Thoracic aorta (tissue), 2 donors: ENCODE results near the gene AP2A1. TPM values are rescaled to one million over a fixed set of nuclear protein-coding genes. Genes with fewer than 3 reads are reported as not detected.

Experiments used
- ATAC-seq: fragments of 150-250 bp; one replicate; pipeline ENCODE4 v1.8.0; 2017; ENCODE audit warnings: low read depth; ENCODE audit not compliant: insufficient number of reproducible peaks, low FRiP score
- DNase-seq: peaks from one replicate; pipeline ENCODE4 v3.0.0-alpha.2; 2020; ENCODE audit warnings: low spot score
- H3K27ac ChIP-seq, 2 donors: fragments of 200-600 bp; sonication (generic); 1 replicate in 1 of 2; 2 replicates in 1 of 2; pipeline ENCODE4 v1.5.1; 2016; ENCODE audit warnings: mild to moderate bottlenecking in 2 of 2, moderate library complexity in 2 of 2
- H3K27me3 ChIP-seq: fragments of 200-600 bp; sonication (generic); replicated peaks from 2 replicates; pipeline ENCODE4 v1.6.0; 2016; ENCODE audit warnings: mild to moderate bottlenecking; ENCODE audit not compliant: insufficient read depth
- H3K36me3 ChIP-seq: fragments of 200-600 bp; sonication (generic); one replicate; pipeline ENCODE4 v1.5.1; 2016
- H3K4me1 ChIP-seq, 2 donors: fragments of 200-600 bp; sonication (generic); 1 replicate in 1 of 2; 2 replicates in 1 of 2; pipeline versions ENCODE4 v1.5.1 to v1.6.0; 2016; ENCODE audit warnings: low read depth in 2 of 2, mild to moderate bottlenecking in 1 of 2; ENCODE audit not compliant: control insufficient read depth in 1 of 2
- H3K4me3 ChIP-seq: fragments of 200-600 bp; sonication (generic); 2 replicates; pipeline ENCODE4 v1.5.1; 2016; ENCODE audit warnings: mild to moderate bottlenecking
- H3K9me3 ChIP-seq: fragments of 200-600 bp; sonication (generic); 2 replicates; pipeline ENCODE4 v1.5.1; 2016
- CTCF ChIP-seq: fragments of 200-600 bp; sonication (generic); IDR thresholded peaks from one replicate; pipeline ENCODE4 v1.5.1; 2019; ENCODE audit warnings: antibody characterized with exemption
- total RNA-seq, 2 donors: library from RNA; depleted of rRNA; stranded (reverse); fragments of >200 nt; gene quantifications; one replicate each; pipeline versions ENCODE4 v1.1.0 to v1.2.3, GENCODE V29; 2016

The AP2A1 gene
- total RNA-seq, 2 donors from 2014 or later, result 81.1 to 89.7 TPM

- Histone ChIP-seq H3K27me3 (no peaks in the 10 kb centered on the region), H3K27ac (no peak overlapping the region), H3K4me3 (no peak overlapping the region), H3K4me1 (no peaks in the 10 kb centered on the region), H3K9me3 (no peaks in the 10 kb centered on the region), H3K36me3 (no peaks in the 10 kb centered on the region)
- DNase-seq, result no peak
- ATAC-seq, result no peak
- no peak for TF ChIP-seq CTCF
These were observed 28.5 kb upstream of the AP2A1 start for GRCh38 chr19:49738268-49738667.

- no peak for TF ChIP-seq CTCF
- Histone ChIP-seq H3K27me3 (no peaks in the 10 kb centered on the region), H3K4me3 (no peak overlapping the region), H3K9me3 (no peaks in the 10 kb centered on the region), H3K36me3 (no peaks in the 10 kb centered on the region), H3K4me1 (no peaks in the 10 kb centered on the region), H3K27ac (no peak overlapping the region)
- DNase-seq (no peak), ATAC-seq (no peak)
These were observed 27.7 kb upstream of the AP2A1 start for GRCh38 chr19:49739098-49739497.

GRCh38 chr19:49739933-49740332, 26.9 kb upstream of the AP2A1 start:
- no peak for TF ChIP-seq CTCF

GRCh38 chr19:49741210-49741844, 25.5 kb upstream of the AP2A1 start:
- H3K9me3 ChIP-seq, result no peaks in the 10 kb centered on the region
- no peaks in the 10 kb centered on the region for H3K4me1 ChIP-seq
- ATAC-seq, result no peak
- H3K36me3 ChIP-seq, result no peaks in the 10 kb centered on the region
- TF ChIP-seq CTCF, result no peak
- no peak for DNase-seq
- no peak overlapping the region for H3K4me3 ChIP-seq
- no peaks in the 10 kb centered on the region for H3K27me3 ChIP-seq
- H3K27ac ChIP-seq, result no peak overlapping the region

More at GRCh38 chr19:49739933-49740332, 26.9 kb upstream of the AP2A1 start:
- ATAC-seq (no peak), DNase-seq (no peak)
- Histone ChIP-seq H3K36me3 (no peaks in the 10 kb centered on the region), H3K27ac (no peak overlapping the region), H3K4me3 (no peak overlapping the region), H3K27me3 (no peaks in the 10 kb centered on the region), H3K9me3 (no peaks in the 10 kb centered on the region), H3K4me1 (no peaks in the 10 kb centered on the region)

GRCh38 chr19:49744946-49745381, 21.8 kb upstream of the AP2A1 start:
- Histone ChIP-seq H3K4me1 (no peaks in the 10 kb centered on the region), H3K9me3 (no peaks in the 10 kb centered on the region), H3K27ac (no peak overlapping the region), H3K27me3 (no peaks in the 10 kb centered on the region), H3K4me3 (no peak overlapping the region), H3K36me3 (no peaks in the 10 kb centered on the region)
- TF ChIP-seq CTCF, result no peak
- no peak for DNase-seq
- no peak for ATAC-seq
